VCaP (cell line): ENCODE results near the gene ST7.

Source experiments
- H3K27ac ChIP-seq: fragments of 450-650 bp; 2 replicates; pipeline ENCODE4 v1.5.1; 2017
- TF ChIP-seq, protein P1 (sequence below): fragments of 450-650 bp; conservative IDR thresholded peaks from 2 replicates; pipeline ENCODE4 v1.5.1; 2017; ENCODE audit warnings: mild to moderate bottlenecking, moderate library complexity

The ST7 gene

DNA sequence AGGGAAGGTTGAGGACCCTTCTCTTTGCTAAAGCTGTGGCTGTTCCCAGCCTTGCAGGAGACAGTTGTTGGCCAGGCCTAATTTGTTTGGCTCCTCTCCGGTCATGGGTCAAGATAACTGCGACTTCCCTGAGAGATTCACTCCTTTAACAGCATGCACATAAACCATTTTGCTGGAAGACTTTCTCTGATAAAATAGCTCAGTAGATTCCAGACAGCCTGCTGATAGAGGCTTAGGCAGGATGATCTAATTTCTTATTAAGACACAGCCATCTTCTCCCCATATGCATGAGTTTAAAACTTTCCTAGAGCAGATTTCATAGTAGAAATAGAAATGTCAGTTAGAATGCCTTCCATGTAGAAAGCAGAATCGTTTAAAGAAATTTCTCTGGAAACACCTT is 187.6 kb downstream of the ST7 start:
- TF ChIP-seq, protein P1, sequence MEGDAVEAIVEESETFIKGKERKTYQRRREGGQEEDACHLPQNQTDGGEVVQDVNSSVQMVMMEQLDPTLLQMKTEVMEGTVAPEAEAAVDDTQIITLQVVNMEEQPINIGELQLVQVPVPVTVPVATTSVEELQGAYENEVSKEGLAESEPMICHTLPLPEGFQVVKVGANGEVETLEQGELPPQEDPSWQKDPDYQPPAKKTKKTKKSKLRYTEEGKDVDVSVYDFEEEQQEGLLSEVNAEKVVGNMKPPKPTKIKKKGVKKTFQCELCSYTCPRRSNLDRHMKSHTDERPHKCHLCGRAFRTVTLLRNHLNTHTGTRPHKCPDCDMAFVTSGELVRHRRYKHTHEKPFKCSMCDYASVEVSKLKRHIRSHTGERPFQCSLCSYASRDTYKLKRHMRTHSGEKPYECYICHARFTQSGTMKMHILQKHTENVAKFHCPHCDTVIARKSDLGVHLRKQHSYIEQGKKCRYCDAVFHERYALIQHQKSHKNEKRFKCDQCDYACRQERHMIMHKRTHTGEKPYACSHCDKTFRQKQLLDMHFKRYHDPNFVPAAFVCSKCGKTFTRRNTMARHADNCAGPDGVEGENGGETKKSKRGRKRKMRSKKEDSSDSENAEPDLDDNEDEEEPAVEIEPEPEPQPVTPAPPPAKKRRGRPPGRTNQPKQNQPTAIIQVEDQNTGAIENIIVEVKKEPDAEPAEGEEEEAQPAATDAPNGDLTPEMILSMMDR, result no peak
- H3K27ac ChIP-seq, result no peak overlapping the region

DNA sequence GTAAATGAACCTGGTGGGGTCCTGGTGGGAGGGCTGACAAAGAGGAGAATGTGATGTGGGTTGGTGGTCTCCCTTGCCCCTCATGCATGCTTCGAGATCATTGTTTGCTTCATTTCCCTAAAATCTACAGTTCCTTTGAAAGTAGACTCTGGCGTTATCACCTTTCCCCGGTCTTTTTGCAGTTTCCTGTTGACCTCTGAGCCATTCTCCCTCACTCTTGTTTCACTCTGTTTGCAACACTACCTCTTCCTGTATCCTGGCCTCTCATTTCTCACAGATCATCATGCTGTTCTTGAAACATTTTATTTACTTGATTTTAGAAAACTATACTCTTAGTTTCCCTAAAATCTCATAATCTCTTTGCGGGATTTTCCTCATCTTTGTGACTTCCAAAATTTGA is 189.8 kb downstream of the ST7 start:
- H3K27ac ChIP-seq, result no peak overlapping the region
- TF ChIP-seq, protein P1, result no peak

DNA sequence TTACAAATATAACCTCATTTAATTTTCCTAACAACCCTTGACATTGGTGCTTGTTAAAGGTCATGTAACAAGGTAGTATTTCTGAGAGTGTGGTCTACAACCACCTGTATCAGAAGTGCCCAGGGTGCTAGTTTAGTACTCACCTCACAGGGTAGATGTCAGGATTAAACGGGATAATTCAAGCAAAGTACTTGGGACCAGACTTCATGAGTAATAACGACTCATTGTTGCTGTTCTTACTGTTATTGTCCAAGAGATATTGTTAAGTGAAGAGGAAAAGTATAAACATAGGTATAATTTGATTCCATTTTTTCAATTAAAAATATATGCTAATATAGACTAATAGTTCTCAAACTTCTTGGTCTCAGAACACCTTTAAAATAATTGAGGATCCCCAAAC is 190.3 kb downstream of the ST7 start:
- H3K27ac ChIP-seq, result no peak overlapping the region
- TF ChIP-seq, protein P1, result no peak

DNA sequence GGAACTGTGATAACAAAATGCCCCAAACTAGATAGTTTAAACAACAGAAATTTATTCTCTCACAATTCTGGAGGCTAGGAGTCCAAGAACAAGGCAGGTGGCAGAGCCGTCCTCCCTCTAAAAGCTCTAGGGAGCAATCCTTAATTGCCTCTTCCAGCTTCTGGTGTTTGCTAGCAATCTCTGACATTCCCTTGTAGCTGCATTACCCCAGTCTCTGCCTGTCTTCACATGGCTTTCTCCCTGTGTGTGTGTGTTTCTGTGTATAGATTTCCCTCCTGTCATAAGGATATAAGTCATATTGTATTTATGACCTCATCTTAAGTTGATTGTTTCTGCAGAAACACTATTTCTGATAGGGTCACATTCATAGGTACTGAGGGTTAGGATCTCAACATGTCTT is 192.0 kb downstream of the ST7 start:
- TF ChIP-seq, protein P1, result no peak
- no peak overlapping the region for H3K27ac ChIP-seq

DNA sequence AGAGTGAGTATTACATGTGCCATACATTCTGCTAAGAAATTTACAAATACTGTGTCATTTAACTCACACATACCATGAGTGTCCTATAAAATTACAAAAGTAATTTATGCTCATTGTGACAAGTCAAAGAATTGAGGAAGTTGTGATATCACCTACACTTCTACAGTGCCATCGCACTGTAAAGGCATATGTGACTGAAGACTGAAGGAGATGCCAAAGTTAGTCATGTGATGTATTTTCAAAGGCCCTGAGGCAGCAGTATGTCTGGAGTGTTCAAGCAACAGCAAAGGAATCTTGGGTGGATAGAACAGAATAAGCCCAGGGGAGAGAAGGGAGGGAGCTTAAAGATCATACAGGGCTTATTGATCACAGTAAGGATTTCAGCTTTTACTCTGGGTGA is 192.8 kb downstream of the ST7 start:
- no peak overlapping the region for H3K27ac ChIP-seq
- TF ChIP-seq, protein P1, result no peak

DNA sequence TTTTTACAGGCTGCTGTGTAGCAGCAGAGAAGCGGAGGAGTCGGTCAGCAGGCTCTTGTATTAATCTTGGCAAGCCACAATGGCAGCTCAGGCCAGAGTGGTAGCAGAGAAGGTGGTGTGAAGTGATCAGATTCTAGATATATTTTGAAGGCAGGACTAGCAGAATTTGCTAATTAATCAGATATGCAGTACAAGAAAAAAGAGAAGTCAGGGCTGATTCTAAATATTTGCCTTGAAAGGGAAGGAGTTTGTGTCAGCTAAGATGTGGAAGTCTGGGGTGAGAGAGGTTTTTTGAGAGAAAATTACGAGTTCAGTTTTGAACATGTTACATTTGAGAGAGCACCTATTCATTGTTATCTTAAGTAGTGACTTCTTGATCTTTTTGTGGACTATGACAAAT is 193.2 kb downstream of the ST7 start:
- H3K27ac ChIP-seq, result no peak overlapping the region
- TF ChIP-seq, protein P1, result no peak

DNA sequence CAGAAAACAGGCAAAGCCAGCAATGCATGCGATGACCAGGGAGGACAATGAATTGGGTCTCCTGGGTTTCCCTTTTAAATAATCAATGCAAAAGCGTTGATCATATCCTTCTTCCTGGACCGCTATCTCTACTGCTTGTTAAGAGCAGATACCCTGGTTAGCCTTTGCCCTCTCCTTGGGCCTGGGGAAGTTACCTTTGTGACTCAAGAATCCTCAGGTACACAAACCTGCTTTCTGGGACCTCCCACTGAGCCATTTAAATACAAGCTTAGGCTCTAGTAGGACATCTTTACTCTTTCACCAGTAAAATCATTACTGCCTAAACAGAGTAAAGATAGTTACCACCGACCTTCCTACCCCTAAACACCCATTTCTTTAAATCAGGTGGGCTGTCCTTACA is 195.7 kb downstream of the ST7 start:
- TF ChIP-seq, protein P1, result no peak
- H3K27ac ChIP-seq, result no peak overlapping the region

DNA sequence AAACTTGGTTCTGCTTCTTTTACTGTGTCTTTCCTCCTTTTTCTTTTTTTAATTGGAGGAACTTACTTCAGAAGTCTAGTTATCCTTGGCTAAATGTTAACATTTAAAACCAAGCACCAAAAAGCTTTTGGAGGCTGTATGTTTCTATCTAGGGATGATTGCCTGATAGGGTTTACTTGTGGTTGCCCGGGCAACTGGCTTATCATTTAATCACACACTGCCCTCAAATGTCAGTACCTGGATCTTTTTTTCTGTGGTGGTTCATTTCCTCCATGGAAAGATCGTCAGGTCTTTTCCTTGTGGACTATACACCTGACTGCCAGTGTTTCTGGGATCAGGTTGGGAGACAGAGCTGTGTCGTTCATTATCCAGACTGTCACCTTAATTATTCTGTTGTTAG is 196.4 kb downstream of the ST7 start:
- TF ChIP-seq, protein P1, result no peak
- no peak overlapping the region for H3K27ac ChIP-seq
